DMS153 treated with DMSO at 0.1 percent for 48 hours (cell line): ENCODE results near the gene SVEP1.

Source experiments
- DNase-seq: peaks from one replicate; lab custom pipeline; 2025; ENCODE audit not compliant: unreplicated experiment; lab: John Stamatoyannopoulos, UW

SVEP1 gene

GRCh38 chr9:110528645-110529044 is 50.9 kb downstream of the SVEP1 start:
- no peak for DNase-seq

GRCh38 chr9:110526426-110526825 is 53.1 kb downstream of the SVEP1 start:
- no peak for DNase-seq

GRCh38 chr9:110521206-110521605 is 58.3 kb downstream of the SVEP1 start:
- DNase-seq: no peak

- DNase-seq: no peak
Observed at GRCh38 chr9:110520120-110520701, 59.3 kb downstream of the SVEP1 start.

- DNase-seq: no peak
Observed at GRCh38 chr9:110517483-110517882, 62.1 kb downstream of the SVEP1 start.

GRCh38 chr9:110514897-110515296 is 64.6 kb downstream of the SVEP1 start:
- no peak for DNase-seq

GRCh38 chr9:110512817-110513216 is 66.7 kb downstream of the SVEP1 start:
- DNase-seq: no peak

GRCh38 chr9:110509792-110510191 is 69.7 kb downstream of the SVEP1 start:
- no peak for DNase-seq

- DNase-seq: no peak
Observed at GRCh38 chr9:110502842-110503241, 76.7 kb downstream of the SVEP1 start.

- DNase-seq: no peak
Observed at GRCh38 chr9:110499608-110500007, 79.9 kb downstream of the SVEP1 start.

- no peak for DNase-seq
Observed at GRCh38 chr9:110487196-110487595, 92.3 kb downstream of the SVEP1 start.

GRCh38 chr9:110486218-110486617 is 93.3 kb downstream of the SVEP1 start:
- DNase-seq: no peak

- DNase-seq: no peak
Observed at GRCh38 chr9:110479481-110479880, 100.1 kb downstream of the SVEP1 start.

GRCh38 chr9:110476251-110476650 is 103.3 kb downstream of the SVEP1 start:
- no peak for DNase-seq

- DNase-seq: no peak
Observed at GRCh38 chr9:110472111-110472510, 107.4 kb downstream of the SVEP1 start.

- peak; percentile 36 for DNase-seq
Observed at GRCh38 chr9:110468950-110469349, 110.6 kb downstream of the SVEP1 start.

GRCh38 chr9:110465190-110465589 is 114.4 kb downstream of the SVEP1 start:
- no peak for DNase-seq

- peak; percentile 15 for DNase-seq
Observed at GRCh38 chr9:110464321-110464720, 115.2 kb downstream of the SVEP1 start.

- no peak for DNase-seq
Observed at GRCh38 chr9:110463499-110463898, 116.0 kb downstream of the SVEP1 start.

- no peak for DNase-seq
Observed at GRCh38 chr9:110457245-110457644, 122.3 kb downstream of the SVEP1 start.

- DNase-seq: no peak
Observed at GRCh38 chr9:110456681-110457080, 122.9 kb downstream of the SVEP1 start.

- no peak for DNase-seq
Observed at GRCh38 chr9:110455860-110456259, 123.7 kb downstream of the SVEP1 start.

- DNase-seq: peak; percentile 10
Observed at GRCh38 chr9:110452227-110452801, 127.2 kb downstream of the SVEP1 start.
